HEK293T (cell line): Measurements from ENCODE around the gene RANBP2.
"Not testable (repeated sequence)": the region's sequence is repeated elsewhere in the genome, so short reads cannot be mapped to it uniquely, and the experiment has no call there.

ENCODE experiments used
- CTCF ChIA-PET: fragments of 350-600 bp; formaldehyde crosslinking; extraction: SDS; loops from one replicate; lab custom pipeline; 2021; ENCODE audit warnings: antibody characterized with exemption, inconsistent platforms; lab: Yijun Ruan, JAX
- POLR2A ChIA-PET: fragments of 350-600 bp; formaldehyde crosslinking; extraction: SDS; loops from one replicate; lab custom pipeline; 2020; ENCODE audit warnings: antibody characterized with exemption, inconsistent platforms; lab: Yijun Ruan, JAX
- DNase-seq: peaks from one replicate; pipeline ENCODE4 v3.0.0; 2012; ENCODE audit warnings: mixed read lengths; ENCODE audit errors: extremely low spot score
- ARNT ChIP-seq: fragments of 450-650 bp; IDR thresholded peaks from 2 replicates; pipeline ENCODE4 v1.6.1; 2017; ENCODE audit warnings: mild to moderate bottlenecking
- BHLHE40 ChIP-seq: fragments of 450-650 bp; IDR thresholded peaks from 2 replicates; pipeline ENCODE4 v1.6.1; 2016; ENCODE audit warnings: mild to moderate bottlenecking, moderate library complexity, borderline replicate concordance
- CTBP1 ChIP-seq: fragments of 450-650 bp; IDR thresholded peaks from 2 replicates; pipeline ENCODE4 v1.6.1; 2016; ENCODE audit warnings: borderline replicate concordance
- ELF4 ChIP-seq: fragments of 450-650 bp; IDR thresholded peaks from 2 replicates; pipeline ENCODE4 v1.6.1; 2017; ENCODE audit warnings: antibody characterized with exemption
- FOXA1 ChIP-seq: fragments of 450-650 bp; IDR thresholded peaks from 2 replicates; pipeline ENCODE4 v1.6.1; 2016; ENCODE audit warnings: mild to moderate bottlenecking
- FOXK2 ChIP-seq: fragments of 450-650 bp; IDR thresholded peaks from 2 replicates; pipeline ENCODE4 v1.6.1; 2016; ENCODE audit warnings: mild to moderate bottlenecking
- FOXM1 ChIP-seq: fragments of 450-650 bp; IDR thresholded peaks from 2 replicates; pipeline ENCODE4 v1.6.1; 2017; ENCODE audit warnings: mild to moderate bottlenecking, borderline replicate concordance
- HDGF ChIP-seq: fragments of 450-650 bp; IDR thresholded peaks from 2 replicates; pipeline ENCODE4 v1.6.1; 2017; ENCODE audit warnings: antibody characterized with exemption, borderline replicate concordance
- L3MBTL2 ChIP-seq: fragments of 450-650 bp; conservative IDR thresholded peaks from 2 replicates; pipeline ENCODE4 v1.6.1; 2016; ENCODE audit warnings: mild to moderate bottlenecking
- LEF1 ChIP-seq: fragments of 450-650 bp; IDR thresholded peaks from 2 replicates; pipeline ENCODE4 v1.6.1; 2017; ENCODE audit warnings: mild to moderate bottlenecking, borderline replicate concordance
- NFRKB ChIP-seq: fragments of 450-650 bp; IDR thresholded peaks from 2 replicates; pipeline ENCODE4 v1.6.1; 2016; ENCODE audit warnings: mild to moderate bottlenecking, moderate library complexity
- PKNOX1 ChIP-seq: fragments of 450-650 bp; IDR thresholded peaks from 2 replicates; pipeline ENCODE4 v1.6.1; 2016
- SP1 ChIP-seq: fragments of 450-650 bp; IDR thresholded peaks from 2 replicates; pipeline ENCODE4 v1.6.1; 2017
- SUZ12 ChIP-seq: fragments of 450-650 bp; IDR thresholded peaks from 2 replicates; pipeline ENCODE4 v1.6.1; 2016; ENCODE audit warnings: mild to moderate bottlenecking
- TARDBP ChIP-seq: fragments of 450-650 bp; IDR thresholded peaks from 2 replicates; pipeline ENCODE4 v1.6.1; 2016
- ZNF384 ChIP-seq: fragments of 450-650 bp; IDR thresholded peaks from 2 replicates; pipeline ENCODE4 v1.6.1; 2016

The RANBP2 gene

GRCh38 chr2:108701208-108701607, 18.1 kb upstream of the RANBP2 start:
- TF ChIP-seq L3MBTL2 (no peak), TARDBP (no peak), ARNT (no peak), CTBP1 (no peak), FOXM1 (no peak), SP1 (no peak), ZNF384 (no peak), HDGF (no peak), LEF1 (no peak), FOXA1 (no peak), PKNOX1 (no peak), NFRKB (no peak), FOXK2 (no peak), BHLHE40 (no peak), ELF4 (no peak), SUZ12 (no peak)
- DNase-seq = no peak
- CTCF ChIA-PET = interaction anchor here (0.6 kb wide), 1 partner anchor 84 kb away, joined by 3 read pairs; no protein-coding TSS in a partner anchor
- POLR2A ChIA-PET = no interaction called here

- TF ChIP-seq ELF4 (no peak), TARDBP (no peak), FOXA1 (no peak), ARNT (no peak), LEF1 (no peak), PKNOX1 (no peak), ZNF384 (no peak), BHLHE40 (no peak), SUZ12 (no peak), HDGF (no peak), SP1 (no peak), CTBP1 (no peak), NFRKB (no peak), FOXM1 (no peak), L3MBTL2 (no peak), FOXK2 (no peak)
- ChIA-PET POLR2A (no interaction called here), CTCF (no interaction called here)
- no peak for DNase-seq
Observed at GRCh38 chr2:108701806-108702205, 17.5 kb upstream of the RANBP2 start.

- no peak for TF ChIP-seq TARDBP
- no peak for TF ChIP-seq HDGF
- no peak for TF ChIP-seq ARNT
- TF ChIP-seq SP1 = no peak
- no peak for TF ChIP-seq CTBP1
- TF ChIP-seq ZNF384 = no peak
- TF ChIP-seq ELF4 = no peak
- no peak for TF ChIP-seq BHLHE40
- no peak for TF ChIP-seq FOXK2
- no peak for TF ChIP-seq LEF1
- no peak for TF ChIP-seq FOXM1
- TF ChIP-seq FOXA1 = no peak
- TF ChIP-seq PKNOX1 = no peak
- no peak for TF ChIP-seq L3MBTL2
- TF ChIP-seq SUZ12 = no peak
- TF ChIP-seq NFRKB = no peak
- POLR2A ChIA-PET = no interaction called here
- CTCF ChIA-PET = no interaction called here
- no peak for DNase-seq
Observed at GRCh38 chr2:108704871-108705270, 14.4 kb upstream of the RANBP2 start.

GRCh38 chr2:108707300-108707699, 12.0 kb upstream of the RANBP2 start:
- POLR2A ChIA-PET = no interaction called here
- no peak for TF ChIP-seq ELF4
- no peak for TF ChIP-seq FOXA1
- no peak for TF ChIP-seq L3MBTL2
- no peak for TF ChIP-seq ARNT
- no peak for TF ChIP-seq FOXK2
- TF ChIP-seq SP1 = no peak
- TF ChIP-seq PKNOX1 = no peak
- no peak for TF ChIP-seq TARDBP
- TF ChIP-seq CTBP1 = no peak
- TF ChIP-seq FOXM1 = no peak
- no peak for TF ChIP-seq ZNF384
- TF ChIP-seq BHLHE40 = no peak
- TF ChIP-seq SUZ12 = no peak
- no peak for TF ChIP-seq NFRKB
- no peak for TF ChIP-seq HDGF
- no peak for TF ChIP-seq LEF1
- CTCF ChIA-PET = no interaction called here
- DNase-seq = no peak

- CTCF ChIA-PET, POLR2A ChIA-PET, DNase-seq: not testable (repeated sequence)
Observed at GRCh38 chr2:108716971-108717370, 2.3 kb upstream of the RANBP2 start.

GRCh38 chr2:108726048-108726447, 6.8 kb downstream of the RANBP2 start:
- CTCF ChIA-PET, DNase-seq, POLR2A ChIA-PET: not testable (repeated sequence)

GRCh38 chr2:108734656-108735055, 15.4 kb downstream of the RANBP2 start:
- POLR2A ChIA-PET, CTCF ChIA-PET, DNase-seq: not testable (repeated sequence)

GRCh38 chr2:108757973-108758372, 38.7 kb downstream of the RANBP2 start:
- DNase-seq, CTCF ChIA-PET, POLR2A ChIA-PET: not testable (repeated sequence)

GRCh38 chr2:108762618-108763017, 43.3 kb downstream of the RANBP2 start:
- POLR2A ChIA-PET, CTCF ChIA-PET: not testable (repeated sequence)

GRCh38 chr2:108766671-108767070, 47.4 kb downstream of the RANBP2 start:
- DNase-seq, POLR2A ChIA-PET: not testable (repeated sequence)

More at GRCh38 chr2:108762618-108763017, 43.3 kb downstream of the RANBP2 start:
- DNase-seq = not testable (repeated sequence)

GRCh38 chr2:108767859-108768258, 48.6 kb downstream of the RANBP2 start:
- DNase-seq, CTCF ChIA-PET, POLR2A ChIA-PET: not testable (repeated sequence)

More at GRCh38 chr2:108766671-108767070, 47.4 kb downstream of the RANBP2 start:
- CTCF ChIA-PET = not testable (repeated sequence)
